HG02970 (cell line): ENCODE data around the gene LOXL4.

Experiments used
- ATAC-seq: cut with Tn5 transposase; IDR thresholded peaks from one replicate; pipeline ENCODE4 v1.9.1; 2021; ENCODE audit warnings: mild to moderate bottlenecking, moderate library complexity, moderate number of reproducible peaks; ENCODE audit not compliant: unreplicated experiment, low FRiP score

The LOXL4 gene

GRCh38 chr10:98265403-98266378, 2.3 kb downstream of the LOXL4 start:
- no peak for ATAC-seq

- ATAC-seq, result no peak
These were observed 3.5 kb downstream of the LOXL4 start for GRCh38 chr10:98264378-98265065.

- ATAC-seq, result no peak
These were observed 4.9 kb downstream of the LOXL4 start for GRCh38 chr10:98263088-98263487.

- no peak for ATAC-seq
These were observed 5.4 kb downstream of the LOXL4 start for GRCh38 chr10:98262571-98262970.

- ATAC-seq, result no peak
These were observed 6.3 kb downstream of the LOXL4 start for GRCh38 chr10:98261436-98262277.

GRCh38 chr10:98260752-98261151, 7.2 kb downstream of the LOXL4 start:
- ATAC-seq, result no peak

GRCh38 chr10:98260350-98260749, 7.6 kb downstream of the LOXL4 start:
- ATAC-seq, result no peak

- ATAC-seq, result no peak
These were observed 8.2 kb downstream of the LOXL4 start for GRCh38 chr10:98259606-98260315.

- ATAC-seq, result no peak
These were observed 9.1 kb downstream of the LOXL4 start for GRCh38 chr10:98258683-98259454.

GRCh38 chr10:98257961-98258360, 10.0 kb downstream of the LOXL4 start:
- no peak for ATAC-seq

- ATAC-seq, result no peak
These were observed 10.8 kb downstream of the LOXL4 start for GRCh38 chr10:98257198-98257597.

GRCh38 chr10:98256692-98257091, 11.3 kb downstream of the LOXL4 start:
- no peak for ATAC-seq

- no peak for ATAC-seq
These were observed 12.7 kb downstream of the LOXL4 start for GRCh38 chr10:98255146-98255877.

GRCh38 chr10:98254234-98254974, 13.6 kb downstream of the LOXL4 start:
- no peak for ATAC-seq

- ATAC-seq, result no peak
These were observed 14.5 kb downstream of the LOXL4 start for GRCh38 chr10:98253499-98253898.

GRCh38 chr10:98252464-98252863, 15.5 kb downstream of the LOXL4 start:
- no peak for ATAC-seq

GRCh38 chr10:98251399-98251798, 16.6 kb downstream of the LOXL4 start:
- ATAC-seq, result no peak

- ATAC-seq, result no peak
These were observed 18.9 kb downstream of the LOXL4 start for GRCh38 chr10:98249134-98249533.
